Astrocyte (in vitro differentiated cells and primary cell): ENCODE results near the gene CAPS. TPM values are rescaled to one million over a fixed set of nuclear protein-coding genes. Genes with fewer than 3 reads are reported as not detected.

Source experiments
- DNase-seq: peaks from one replicate; pipeline ENCODE4 v3.0.0-alpha.2; 2010; ENCODE audit warnings: low read depth
- FAIRE-seq: peaks from 2 replicates; lab custom pipeline; 2011; peaks lifted over from hg19 to GRCh38; lab: Jason Lieb, UNC
- H2AFZ ChIP-seq: 2 replicates; pipeline ENCODE4 v1.6.0; 2012; ENCODE audit warnings: low read depth, low read length, inconsistent platforms
- H3K27ac ChIP-seq: 2 replicates; pipeline ENCODE4 v1.5.1; 2011; ENCODE audit warnings: low read depth, low read length, inconsistent platforms
- H3K27me3 ChIP-seq: 2 replicates; pipeline ENCODE4 v1.6.0; 2011; ENCODE audit warnings: low read length, inconsistent platforms; ENCODE audit not compliant: insufficient read depth
- H3K36me3 ChIP-seq: 2 replicates; pipeline ENCODE4 v1.5.1; 2011; ENCODE audit warnings: low read length, inconsistent platforms; ENCODE audit not compliant: insufficient read depth
- H3K4me1 ChIP-seq: 2 replicates; pipeline ENCODE4 v1.5.1; 2011; ENCODE audit warnings: low read length, inconsistent platforms; ENCODE audit not compliant: insufficient read depth
- H3K4me2 ChIP-seq: 2 replicates; pipeline ENCODE4 v1.6.0; 2012; ENCODE audit warnings: low read length, inconsistent platforms
- H3K4me3 ChIP-seq: 2 replicates; pipeline ENCODE4 v1.5.1; 2011; ENCODE audit warnings: low read depth, mild to moderate bottlenecking, low read length, inconsistent platforms; ENCODE audit not compliant: insufficient read depth
- H3K79me2 ChIP-seq: 2 replicates; pipeline ENCODE4 v1.6.0; 2012; ENCODE audit warnings: mild to moderate bottlenecking, low read length, inconsistent platforms; ENCODE audit not compliant: insufficient read depth
- H3K9ac ChIP-seq: 2 replicates; pipeline ENCODE4 v1.6.0; 2012; ENCODE audit warnings: mild to moderate bottlenecking, low read length, inconsistent platforms
- H3K9me3 ChIP-seq: 2 replicates; pipeline ENCODE4 v1.5.1; 2012; ENCODE audit warnings: low read depth, mild to moderate bottlenecking, low read length, inconsistent platforms; ENCODE audit not compliant: insufficient read depth
- H4K20me1 ChIP-seq: 2 replicates; pipeline ENCODE4 v1.6.0; 2012; ENCODE audit warnings: low read length, inconsistent platforms; ENCODE audit not compliant: insufficient read depth
- H3K27ac Mint-ChIP-seq: one replicate; pipeline ENCODE4 v1.8.0; 2021; ENCODE audit warnings: mild to moderate bottlenecking, mixed read lengths; ENCODE audit not compliant: unreplicated experiment
- H3K27me3 Mint-ChIP-seq: one replicate; pipeline ENCODE4 v1.8.0; 2021; ENCODE audit warnings: low read depth, mixed read lengths; ENCODE audit not compliant: unreplicated experiment
- H3K36me3 Mint-ChIP-seq: one replicate; pipeline ENCODE4 v1.8.0; 2021; ENCODE audit warnings: low read depth, mixed read lengths; ENCODE audit not compliant: unreplicated experiment
- H3K4me1 Mint-ChIP-seq: one replicate; pipeline ENCODE4 v1.8.0; 2021; ENCODE audit warnings: low read depth, mixed read lengths; ENCODE audit not compliant: unreplicated experiment
- H3K4me3 Mint-ChIP-seq: one replicate; pipeline ENCODE4 v1.8.0; 2021; ENCODE audit warnings: mild to moderate bottlenecking, moderate library complexity, mixed read lengths; ENCODE audit not compliant: unreplicated experiment
- H3K9me3 Mint-ChIP-seq: one replicate; pipeline ENCODE4 v1.8.0; 2021; ENCODE audit warnings: mild to moderate bottlenecking, mixed read lengths; ENCODE audit not compliant: unreplicated experiment
- EZH2 ChIP-seq: IDR thresholded peaks from 2 replicates; pipeline ENCODE4 v1.6.1; 2012; ENCODE audit warnings: mild to moderate bottlenecking, low read length, inconsistent platforms; ENCODE audit not compliant: insufficient read depth
- total RNA-seq: library from RNA; stranded (reverse); gene quantifications from 2 replicates; pipeline ENCODE4 v1.2.1, GENCODE V29; 2021
- TF ChIP-seq, protein P1 (sequence below): IDR thresholded peaks from 2 replicates; pipeline ENCODE4 v1.5.1; 2011; ENCODE audit warnings: low read depth, mild to moderate bottlenecking, inconsistent platforms, low read length, moderate library complexity; ENCODE audit not compliant: insufficient read depth

Gene CAPS
- total RNA-seq, 1 donor from 2014 or later: 6.2 TPM

DNA sequence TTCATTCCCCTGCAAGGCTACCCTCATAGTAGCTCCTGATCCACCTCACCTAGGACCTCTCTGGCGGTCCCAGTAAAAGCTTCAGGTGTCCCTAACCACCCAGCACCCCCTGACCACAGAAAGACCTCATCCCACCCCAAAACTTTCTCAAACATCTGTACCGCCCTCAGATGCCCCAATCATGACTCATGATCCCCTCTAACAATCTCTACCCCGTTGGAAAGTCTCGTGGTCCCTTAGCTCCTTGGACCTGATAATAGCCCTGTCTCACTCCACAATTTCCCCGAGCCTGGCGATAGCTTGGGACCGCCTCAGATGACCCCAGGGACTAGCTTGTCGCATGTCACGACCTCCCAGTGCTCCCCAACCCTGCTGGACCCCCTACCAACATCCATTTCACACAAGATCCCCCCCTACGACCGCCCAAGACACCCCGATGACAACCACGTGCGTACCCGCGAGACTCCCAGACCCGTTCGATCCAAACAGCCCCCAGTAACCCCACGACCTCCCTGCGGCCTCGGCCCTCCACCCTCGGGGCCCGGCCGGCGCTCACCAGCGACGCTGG is 10.9 kb upstream of the CAPS start:
- Histone ChIP-seq H3K4me3 (peak overlapping the region; percentile 95), H3K27ac (peak overlapping the region; percentile 99), H3K4me2 (peak overlapping the region; percentile 94), H3K79me2 (peaks cover 46% of the 10 kb centered on the region), H4K20me1 (peaks cover 35% of the 10 kb centered on the region), H3K4me1 (peaks cover 15% of the 10 kb centered on the region), H3K27me3 (no peaks in the 10 kb centered on the region), H3K9ac (peak overlapping the region; percentile 100), H2AFZ (peak overlapping the region; percentile 83), H3K36me3 (peaks cover 5% of the 10 kb centered on the region), H3K9me3 (no peaks in the 10 kb centered on the region)
- no peak for TF ChIP-seq EZH2
- TF ChIP-seq, protein P1, sequence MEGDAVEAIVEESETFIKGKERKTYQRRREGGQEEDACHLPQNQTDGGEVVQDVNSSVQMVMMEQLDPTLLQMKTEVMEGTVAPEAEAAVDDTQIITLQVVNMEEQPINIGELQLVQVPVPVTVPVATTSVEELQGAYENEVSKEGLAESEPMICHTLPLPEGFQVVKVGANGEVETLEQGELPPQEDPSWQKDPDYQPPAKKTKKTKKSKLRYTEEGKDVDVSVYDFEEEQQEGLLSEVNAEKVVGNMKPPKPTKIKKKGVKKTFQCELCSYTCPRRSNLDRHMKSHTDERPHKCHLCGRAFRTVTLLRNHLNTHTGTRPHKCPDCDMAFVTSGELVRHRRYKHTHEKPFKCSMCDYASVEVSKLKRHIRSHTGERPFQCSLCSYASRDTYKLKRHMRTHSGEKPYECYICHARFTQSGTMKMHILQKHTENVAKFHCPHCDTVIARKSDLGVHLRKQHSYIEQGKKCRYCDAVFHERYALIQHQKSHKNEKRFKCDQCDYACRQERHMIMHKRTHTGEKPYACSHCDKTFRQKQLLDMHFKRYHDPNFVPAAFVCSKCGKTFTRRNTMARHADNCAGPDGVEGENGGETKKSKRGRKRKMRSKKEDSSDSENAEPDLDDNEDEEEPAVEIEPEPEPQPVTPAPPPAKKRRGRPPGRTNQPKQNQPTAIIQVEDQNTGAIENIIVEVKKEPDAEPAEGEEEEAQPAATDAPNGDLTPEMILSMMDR: no peak
- FAIRE-seq (no peak), DNase-seq (peak; percentile 46)
- Mint-ChIP-seq H3K9me3 (no peaks in the 10 kb centered on the region), H3K36me3 (peaks cover 9% of the 10 kb centered on the region), H3K27ac (peak overlapping the region; percentile 98), H3K27me3 (no peaks in the 10 kb centered on the region), H3K4me3 (peak overlapping the region; percentile 99), H3K4me1 (peaks cover 6% of the 10 kb centered on the region)

DNA sequence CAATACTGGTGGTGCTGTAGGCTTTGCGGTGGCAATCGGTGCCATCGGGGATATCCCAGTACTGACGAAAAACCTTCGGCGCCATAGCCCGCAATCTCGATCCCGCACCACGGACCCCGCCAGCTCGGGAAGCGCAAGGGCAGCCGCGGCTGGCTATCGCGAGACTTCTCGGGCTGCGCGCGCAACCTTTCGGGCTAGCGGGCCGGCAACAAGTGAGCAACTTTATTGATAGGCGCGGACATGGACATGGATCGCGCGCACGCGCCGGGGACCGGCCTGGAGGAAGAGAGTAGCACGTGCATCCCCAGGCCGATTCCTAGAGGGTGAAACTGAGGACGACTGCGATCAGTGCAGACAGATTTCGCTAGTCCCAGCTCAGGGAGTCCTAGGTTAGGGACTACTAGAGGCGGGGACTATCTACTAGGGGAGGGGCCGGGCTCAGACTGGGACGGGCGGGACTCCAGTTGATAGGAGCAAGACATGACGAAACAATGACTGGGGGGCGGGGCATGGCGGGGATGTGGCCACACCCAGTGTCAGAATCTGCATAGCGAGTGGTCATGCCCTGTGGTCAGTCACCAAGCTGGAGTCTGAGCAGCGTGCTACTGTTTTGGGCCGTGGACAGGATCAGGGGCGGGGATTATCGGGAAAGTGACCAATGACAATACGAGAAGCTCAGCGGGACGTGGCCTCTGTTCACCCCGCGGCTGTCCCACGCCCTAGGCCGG is 10.3 kb upstream of the CAPS start, which contains the start of gene NDUFA11:
Gene NDUFA11 (minus strand): TSS at position 167 of the 728 bp plus-strand sequence. CDS start 82 bp downstream, at position 85.
- Histone ChIP-seq H4K20me1 (peaks cover 30% of the 10 kb centered on the region), H3K4me1 (peaks cover 15% of the 10 kb centered on the region), H2AFZ (peak within 1 kb of the TSS; percentile 83), H3K36me3 (peaks cover 5% of the 10 kb centered on the region), H3K27me3 (no peaks in the 10 kb centered on the region), H3K4me3 (peak within 1 kb of the TSS; percentile 95), H3K4me2 (peak within 1 kb of the TSS; percentile 94), H3K9me3 (no peaks in the 10 kb centered on the region), H3K9ac (peak within 1 kb of the TSS; percentile 100), H3K27ac (peak within 1 kb of the TSS; percentile 99), H3K79me2 (peaks cover 40% of the 10 kb centered on the region)
- TF ChIP-seq, protein P1: no peak
- TF ChIP-seq EZH2: no peak
- peak within 1 kb of the TSS; percentile 98 for H3K27ac Mint-ChIP-seq
- peaks cover 9% of the 10 kb centered on the region for H3K36me3 Mint-ChIP-seq
- no peaks in the 10 kb centered on the region for H3K27me3 Mint-ChIP-seq
- peak within 1 kb of the TSS; percentile 99 for H3K4me3 Mint-ChIP-seq
- peak; percentile 13 for FAIRE-seq
- DNase-seq: no peak
- H3K9me3 Mint-ChIP-seq: no peaks in the 10 kb centered on the region
- peaks cover 6% of the 10 kb centered on the region for H3K4me1 Mint-ChIP-seq
